SU-DHL-6 (cell line): ENCODE results near the gene C6orf47.

Source experiments
- CTCF ChIP-seq: fragments of 200-600 bp; sonication (generic); IDR thresholded peaks from one replicate; pipeline ENCODE4 v1.5.1; 2017; ENCODE audit warnings: antibody characterized with exemption, mild to moderate bottlenecking, low read length, moderate library complexity; ENCODE audit not compliant: insufficient read depth, poor library complexity, severe bottlenecking
- EZH2phosphoT487 ChIP-seq: fragments of 200-600 bp; sonication (generic), shearing (Covaris generic); conservative IDR thresholded peaks from 2 replicates; pipeline ENCODE4 v1.6.1; 2018; ENCODE audit warnings: mild to moderate bottlenecking, antibody characterized with exemption, low read length, moderate library complexity, mixed read lengths

- TF ChIP-seq CTCF = no peak
- TF ChIP-seq EZH2phosphoT487 = no peak
Observed at GRCh38 chr6:31676904-31677303, 16.3 kb upstream of the C6orf47 start.
